Inferior parietal cortex (tissue), 1 donor: ENCODE data around the gene FLG.
"Not testable (repeated sequence)": the region's sequence is repeated elsewhere in the genome, so short reads cannot be mapped to it uniquely, and the experiment has no call there.

Experiments
- DNase-seq: peaks from one replicate; pipeline ENCODE4 v3.0.0-alpha.2; 2016; ENCODE audit errors: extremely low spot score

FLG gene

DNA sequence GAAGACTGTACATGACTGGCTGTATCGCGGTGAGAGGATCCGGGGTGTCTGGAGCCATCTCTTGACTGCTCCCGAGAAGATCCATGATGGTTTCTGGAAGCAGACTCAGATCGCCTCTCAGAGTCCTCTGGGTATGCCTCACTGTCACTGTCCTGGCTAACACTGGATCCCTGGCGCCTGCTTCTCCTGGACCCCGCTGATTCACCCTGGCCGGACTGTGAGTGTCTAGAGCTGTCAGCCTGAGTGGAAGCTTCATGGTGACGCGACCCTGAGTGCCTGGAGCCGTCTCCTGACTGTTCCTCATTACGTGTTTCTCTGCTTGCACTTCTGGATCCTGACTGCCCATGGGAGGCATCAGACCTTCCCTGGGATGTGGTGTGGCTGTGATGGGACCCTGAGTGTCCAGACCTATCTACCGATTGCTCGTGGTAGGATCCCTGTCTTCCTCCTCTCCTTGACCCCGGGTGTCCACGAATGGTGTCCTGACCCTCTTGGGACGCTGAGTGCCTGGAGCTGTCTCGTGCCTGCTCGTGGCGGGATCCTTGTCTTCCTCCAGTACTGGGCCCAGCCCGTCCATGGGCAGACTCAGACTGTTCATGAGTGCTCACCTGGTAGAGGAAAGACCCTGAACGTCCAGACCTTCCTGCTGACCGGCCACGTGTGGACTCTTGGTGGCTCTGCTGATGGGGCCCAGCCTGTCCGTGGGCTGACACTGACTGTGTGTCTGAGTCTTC is 21.7 kb downstream of the FLG start:
- not testable (repeated sequence) for DNase-seq

- not testable (repeated sequence) for DNase-seq
Observed at GRCh38 chr1:152256394-152256793, 68.6 kb downstream of the FLG start.
